Activated naive CD8-positive, alpha-beta T cell treated with anti-CD3 and anti-CD28 coated beads, Interleukin-2, amount 50 U/mL, for 16 hours (primary cell): Measurements from ENCODE around the gene TMEM134.
A peak's percentile ranks its signal among the peaks of the same experiment; 100 is the strongest.
"Not testable (repeated sequence)": the region's sequence is repeated elsewhere in the genome, so short reads cannot be mapped to it uniquely, and the experiment has no call there.

Source experiments
- DNase-seq: peaks from one replicate; pipeline ENCODE4 v3.0.0-alpha.2; 2020; ENCODE audit warnings: low read depth, low spot score

Gene TMEM134

DNA sequence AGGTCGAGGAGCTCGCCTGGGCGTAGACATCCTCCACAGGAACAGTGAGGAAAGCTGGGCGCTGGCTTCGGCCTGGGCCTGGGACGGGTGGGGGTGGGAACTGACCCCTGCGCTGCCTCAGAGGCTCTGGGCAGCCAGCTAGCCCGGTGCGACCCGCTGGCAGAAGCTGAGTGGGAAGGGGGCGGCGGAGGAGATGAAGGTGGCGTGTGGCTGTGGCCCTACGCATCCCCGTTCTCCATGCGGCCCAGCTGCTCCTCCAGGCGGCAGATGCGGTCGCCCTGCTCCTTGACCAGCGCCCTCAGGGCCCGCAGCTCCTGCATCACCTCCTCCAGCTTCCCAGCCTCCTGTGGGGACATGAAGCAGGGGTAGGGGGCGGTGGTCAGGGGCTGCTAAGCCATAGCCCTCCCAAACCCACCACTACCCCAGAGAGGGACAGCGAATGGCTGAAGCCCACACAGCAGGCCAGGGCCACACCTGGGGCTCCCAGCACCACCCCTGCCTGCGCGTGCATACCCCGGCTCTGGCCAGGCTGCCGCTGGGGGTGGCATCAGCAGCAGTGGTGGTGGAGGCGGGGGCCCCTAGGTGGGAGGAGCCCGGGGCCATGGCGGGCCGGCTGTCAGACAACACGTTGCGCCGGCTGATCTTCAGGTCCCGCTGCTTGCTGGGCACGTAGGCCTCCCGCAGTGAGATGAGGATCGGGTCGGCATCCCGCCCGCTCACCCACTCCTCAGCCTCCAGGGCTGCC, 30.7 kb downstream of the TMEM134 start:
- DNase-seq = peak; percentile 59

DNA sequence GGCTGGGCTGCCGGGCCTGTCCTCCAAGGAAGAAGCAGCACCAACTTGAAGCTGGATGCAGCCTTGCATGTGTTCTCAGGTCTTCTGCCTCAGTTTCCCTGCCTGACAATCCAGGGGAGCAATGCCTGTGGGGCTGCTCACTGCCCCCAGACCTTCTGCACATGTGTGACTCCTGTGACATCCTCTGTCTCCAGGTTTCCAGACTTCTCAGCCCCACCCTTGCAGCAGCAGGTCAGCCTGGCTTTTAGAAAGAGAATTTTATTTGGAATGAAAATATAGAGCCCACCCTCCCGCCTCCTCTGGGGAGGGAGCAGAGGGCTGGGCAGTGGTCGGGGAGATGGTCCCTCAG, 31.3 kb downstream of the TMEM134 start:
- no peak for DNase-seq

GRCh38 chr11:67437082-67437808, 31.8 kb downstream of the TMEM134 start, which contains the start of gene PTPRCAP:
Gene PTPRCAP, minus strand, starts transcription at chr11:67437682. Its CDS starts 63 bp downstream, at chr11:67437619.
- DNase-seq = peak; percentile 44

GRCh38 chr11:67436459-67437081, 32.5 kb downstream of the TMEM134 start:
- DNase-seq = peak; percentile 44

- no peak for DNase-seq
These were observed 33.2 kb downstream of the TMEM134 start for GRCh38 chr11:67435727-67436458.

DNA sequence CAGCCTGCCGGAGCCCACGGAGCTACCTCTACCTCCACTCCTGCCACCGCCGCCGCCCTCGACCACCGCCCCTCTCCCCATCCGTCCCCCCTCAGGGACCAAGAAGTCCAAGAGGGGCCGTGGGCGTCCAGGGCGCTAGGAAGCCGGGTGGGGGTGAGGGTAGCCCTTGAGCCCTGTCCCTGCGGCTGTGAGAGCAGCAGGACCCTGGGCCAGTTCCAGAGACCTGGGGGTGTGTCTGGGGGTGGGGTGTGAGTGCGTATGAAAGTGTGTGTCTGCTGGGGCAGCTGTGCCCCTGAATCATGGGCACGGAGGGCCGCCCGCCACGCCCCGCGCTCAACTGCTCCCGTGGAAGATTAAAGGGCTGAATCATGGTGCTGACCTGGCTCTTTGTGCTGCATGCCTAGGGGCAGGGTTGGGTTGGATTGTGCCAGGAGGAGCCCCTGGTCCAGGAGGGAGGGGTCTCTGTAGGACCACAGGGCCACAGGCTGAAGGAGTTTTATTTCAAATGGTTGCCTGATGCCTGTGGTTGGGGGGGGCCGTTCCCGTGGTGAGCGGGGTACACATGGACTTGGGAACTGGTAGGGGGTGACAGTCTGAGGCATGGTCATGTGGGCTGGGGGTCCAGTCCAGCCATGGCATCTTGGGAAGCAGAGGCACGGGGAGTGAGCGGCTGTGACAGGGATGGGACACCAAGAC, 33.9 kb downstream of the TMEM134 start:
- no peak for DNase-seq

GRCh38 chr11:67434395-67434881, 34.6 kb downstream of the TMEM134 start:
- no peak for DNase-seq

DNA sequence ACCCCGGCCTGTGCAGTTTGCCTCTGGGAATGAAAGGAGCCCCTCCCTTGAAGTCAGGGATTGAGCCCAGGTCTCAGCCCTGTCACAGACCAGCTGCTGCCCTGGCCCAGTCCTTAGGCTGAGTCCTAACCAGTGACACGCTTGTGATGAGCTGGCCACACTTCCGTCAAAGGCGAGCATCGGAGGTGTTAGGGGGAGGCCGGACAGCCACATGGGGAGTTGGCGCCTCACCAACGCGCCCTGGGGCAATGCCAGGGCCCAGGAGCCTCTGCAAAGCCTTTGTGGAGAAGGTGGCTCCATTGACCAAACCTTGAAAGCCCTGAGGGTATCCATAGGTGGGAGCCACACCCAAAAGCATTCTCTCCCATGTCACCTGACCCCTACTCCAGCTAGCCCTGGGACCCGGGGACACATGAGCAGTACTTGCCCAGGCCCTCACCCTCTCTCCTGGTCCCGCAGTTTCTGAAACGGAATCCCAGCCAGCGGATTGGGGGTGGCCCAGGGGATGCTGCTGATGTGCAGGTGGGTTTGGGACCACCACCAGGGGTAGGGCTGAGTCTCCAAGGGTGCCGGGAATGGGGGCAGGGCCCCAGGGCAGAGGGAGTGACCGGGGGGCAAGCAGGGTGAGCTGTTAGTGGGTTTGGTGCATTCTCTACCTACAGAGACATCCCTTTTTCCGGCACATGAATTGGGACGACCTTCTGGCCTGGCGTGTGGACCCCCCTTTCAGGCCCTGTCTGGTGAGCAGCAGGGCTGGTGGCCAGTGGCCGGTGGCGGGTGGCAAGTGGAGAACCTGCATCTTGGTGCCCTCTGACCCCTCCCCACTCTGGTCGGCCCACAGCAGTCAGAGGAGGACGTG, 35.3 kb downstream of the TMEM134 start:
- DNase-seq = no peak

DNA sequence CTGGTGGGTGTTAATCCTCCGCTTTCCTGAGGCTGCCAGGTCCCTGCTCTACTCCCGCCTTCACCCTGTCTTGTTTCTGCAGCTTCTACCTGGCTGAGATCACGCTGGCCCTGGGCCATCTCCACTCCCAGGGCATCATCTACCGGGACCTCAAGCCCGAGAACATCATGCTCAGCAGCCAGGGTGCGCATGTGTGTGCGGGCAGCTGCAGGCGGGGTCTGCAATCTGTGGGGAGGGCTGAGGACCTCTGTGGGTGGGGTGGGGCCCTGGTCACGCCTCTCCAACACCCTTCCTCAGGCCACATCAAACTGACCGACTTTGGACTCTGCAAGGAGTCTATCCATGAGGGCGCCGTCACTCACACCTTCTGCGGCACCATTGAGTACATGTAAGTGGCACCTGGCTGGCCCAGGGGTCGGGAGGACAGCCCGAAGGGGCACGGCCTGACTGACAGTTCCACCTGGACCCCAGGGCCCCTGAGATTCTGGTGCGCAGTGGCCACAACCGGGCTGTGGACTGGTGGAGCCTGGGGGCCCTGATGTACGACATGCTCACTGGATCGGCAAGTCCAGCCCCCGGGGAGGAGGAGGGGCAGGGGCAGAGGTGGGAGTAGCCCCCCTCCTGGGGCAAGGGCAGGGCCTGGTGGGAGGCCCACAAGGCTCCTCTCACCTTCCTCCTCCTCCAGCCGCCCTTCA, 36.2 kb downstream of the TMEM134 start:
- DNase-seq = no peak

DNA sequence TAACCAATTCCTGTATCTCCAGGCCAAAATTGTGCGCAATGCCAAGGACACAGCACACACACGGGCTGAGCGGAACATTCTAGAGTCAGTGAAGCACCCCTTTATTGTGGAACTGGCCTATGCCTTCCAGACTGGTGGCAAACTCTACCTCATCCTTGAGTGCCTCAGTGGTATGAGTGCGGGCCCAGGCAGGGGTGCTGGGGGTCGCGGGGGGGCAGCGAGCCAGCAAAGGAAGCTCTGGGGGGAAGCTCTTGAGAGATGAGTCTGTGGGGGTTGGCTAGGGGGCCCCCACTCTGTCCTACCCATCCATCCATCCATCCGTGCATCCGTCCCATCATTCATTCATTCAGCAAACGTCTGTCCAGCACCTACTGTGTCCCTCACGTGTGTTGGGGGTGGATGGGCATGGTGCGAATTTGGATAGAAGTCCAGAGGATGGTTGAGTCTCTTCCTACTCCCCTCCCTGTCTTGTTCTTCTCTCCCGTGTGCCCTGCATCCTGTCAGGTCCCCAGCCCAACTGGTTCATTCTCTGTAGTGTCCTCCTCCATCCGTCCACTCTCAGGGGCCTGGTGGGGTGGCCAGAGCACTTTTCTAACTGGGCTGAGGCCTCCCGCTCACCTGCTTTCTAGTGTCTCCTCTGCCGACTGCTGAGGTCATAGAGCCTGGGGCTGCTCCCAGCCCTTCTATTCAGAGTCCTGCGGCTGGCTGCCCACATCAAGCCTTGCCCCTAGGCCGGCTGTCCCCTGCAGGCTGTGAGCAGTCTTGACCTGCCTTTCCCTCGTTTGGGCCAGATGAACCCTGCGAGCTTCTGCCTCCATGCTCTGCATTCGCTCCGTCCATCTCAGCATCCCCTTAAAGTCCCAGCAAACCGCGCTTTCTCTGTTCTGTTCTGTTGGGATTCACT, 37.5 kb downstream of the TMEM134 start:
- no peak for DNase-seq

DNA sequence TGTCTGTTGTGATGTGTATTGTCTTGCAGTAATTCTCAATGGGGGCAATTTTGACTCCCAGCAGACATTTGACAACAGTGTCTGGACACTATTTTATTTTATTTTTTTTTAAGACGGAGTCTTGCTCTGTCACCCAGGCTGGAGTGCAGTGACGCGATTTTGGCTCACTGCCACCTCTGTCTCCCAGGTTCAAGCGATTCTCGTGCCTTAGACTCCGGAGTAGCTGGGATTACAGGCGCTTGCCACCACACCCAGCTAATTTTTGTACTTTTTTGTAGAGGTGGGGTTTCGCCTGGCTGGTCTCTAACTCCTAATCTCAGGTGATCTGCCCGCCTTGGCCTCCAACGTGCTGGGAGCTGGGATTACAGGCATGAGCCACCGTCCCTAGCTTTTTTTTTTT, 39.3 kb downstream of the TMEM134 start:
- no peak for DNase-seq

DNA sequence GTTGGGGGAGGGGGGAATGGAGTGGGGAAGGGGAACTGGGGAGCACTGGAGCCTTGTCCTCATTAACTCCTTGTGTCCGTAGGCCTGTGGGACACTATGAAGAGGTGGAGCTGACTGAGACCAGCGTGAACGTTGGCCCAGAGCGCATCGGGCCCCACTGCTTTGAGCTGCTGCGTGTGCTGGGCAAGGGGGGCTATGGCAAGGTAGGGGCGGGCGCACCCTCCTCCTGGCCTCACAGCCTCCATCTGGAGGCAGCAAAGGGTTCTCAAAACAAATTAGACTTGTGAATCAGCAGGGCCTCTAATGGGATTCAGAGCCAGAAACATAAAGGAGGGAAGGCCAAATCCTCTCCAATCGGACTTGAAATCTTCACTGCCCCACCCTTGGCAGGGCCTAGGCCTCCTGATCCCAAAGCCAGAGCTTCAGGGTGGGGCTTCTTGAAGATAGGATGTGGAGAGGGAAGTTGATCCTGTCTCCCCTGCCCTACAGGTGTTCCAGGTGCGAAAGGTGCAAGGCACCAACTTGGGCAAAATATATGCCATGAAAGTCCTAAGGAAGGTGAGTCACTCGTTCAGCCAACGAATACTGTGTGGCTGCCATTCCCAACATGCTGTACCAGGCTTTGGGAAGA, 39.9 kb downstream of the TMEM134 start:
- no peak for DNase-seq

- peak; percentile 99 for DNase-seq
These were observed 40.7 kb downstream of the TMEM134 start, which contains the start of gene RPS6KB2 for GRCh38 chr11:67428052-67429001. Gene RPS6KB2, plus strand, starts transcription at chr11:67428494. Its CDS starts 52 bp downstream, at chr11:67428546.

GRCh38 chr11:67427364-67427859, 41.6 kb downstream of the TMEM134 start:
- not testable (repeated sequence) for DNase-seq

DNA sequence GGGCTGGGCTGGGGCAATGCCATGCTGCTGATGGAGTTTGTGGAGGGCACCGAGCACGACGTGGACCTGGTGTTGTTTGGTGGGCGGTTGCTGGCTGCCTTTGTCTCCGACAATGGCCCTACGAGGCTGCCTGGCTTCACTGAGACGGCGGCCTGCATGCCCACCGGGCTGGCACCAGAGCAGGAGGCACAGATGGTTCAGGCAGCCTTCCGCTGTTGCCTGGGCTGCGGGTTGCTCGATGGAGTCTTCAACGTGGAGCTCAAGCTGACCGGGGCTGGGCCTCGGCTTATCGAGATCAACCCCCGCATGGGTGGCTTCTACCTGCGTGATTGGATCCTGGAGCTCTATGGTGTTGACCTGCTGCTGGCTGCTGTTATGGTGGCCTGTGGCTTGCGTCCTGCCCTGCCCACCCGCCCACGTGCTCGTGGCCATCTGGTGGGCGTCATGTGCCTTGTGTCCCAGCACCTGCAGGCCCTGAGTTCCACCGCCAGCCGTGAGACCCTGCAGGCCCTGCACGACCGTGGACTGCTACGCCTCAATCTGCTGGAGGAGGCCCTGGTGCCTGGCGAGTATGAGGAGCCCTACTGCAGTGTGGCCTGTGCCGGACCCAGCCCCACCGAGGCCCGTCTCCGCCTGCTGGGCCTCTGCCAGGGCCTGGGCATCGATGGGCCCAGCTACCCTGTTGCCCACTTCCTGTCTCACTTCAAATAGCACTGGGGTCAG, 45.0 kb downstream of the TMEM134 start:
- DNase-seq = no peak

- DNase-seq = no peak
These were observed 45.6 kb downstream of the TMEM134 start for GRCh38 chr11:67423466-67423865.
